Measurements from ENCODE around the gene NDRG4. TPM values are rescaled to one million over a fixed set of nuclear protein-coding genes. Genes with fewer than 3 reads are reported as not detected.

The NDRG4 gene
- total and polyA plus RNA-seq, 2 donors from 2014 or later = 1.7 to 5.7 TPM

GRCh38 chr16:58500430-58501241, 693 bp downstream of the NDRG4 start:
- no peak for TF ChIP-seq CTCF (IDR thresholded peaks at IDR 0.05; ENCODE audit: borderline replicate concordance, extremely low read depth, insufficient read depth)
- Histone ChIP-seq H3K27ac (ENCODE audit: low read depth in 2 of 2, low read length in 2 of 2) (no peak overlapping the region), H3K9ac (ENCODE audit: low read length in 3 of 3) (peak overlapping the region in 1 of 3 donors; percentile 58), H3K4me1 (ENCODE audit: control insufficient read depth in 2 of 3, insufficient read depth in 2 of 3, low read depth in 1 of 3, low read length in 3 of 3) (peaks cover 0 to 9% (median 0%) of the 10 kb centered on the region in 3 donors), H3K27me3 (ENCODE audit: control insufficient read depth, insufficient read depth, low read length) (no peaks in the 10 kb centered on the region), H3K4me3 (ENCODE audit: low read length in 3 of 3) (peak overlapping the region in 2 of 3 donors; percentile 16 to 44), H3K9me3 (ENCODE audit: control insufficient read depth in 2 of 3, insufficient read depth in 1 of 3, low read length in 3 of 3) (no peaks in the 10 kb centered on the region), H3K36me3 (ENCODE audit: control insufficient read depth in 2 of 3, insufficient read depth in 3 of 3, low read length in 3 of 3) (no peaks in the 10 kb centered on the region)
- DNase-seq = peak in 4 of 5 donors; percentile 26 to 79 (median 54)
- FAIRE-seq = no peak
- intact Hi-C loops (cut with DNase I) = no loop called here

GRCh38 chr16:58501242-58502131, 1.5 kb downstream of the NDRG4 start:
- no peak for FAIRE-seq
- no peak overlapping the region for H3K27ac ChIP-seq (ENCODE audit: low read depth in 2 of 2, low read length in 2 of 2)

GRCh38 chr16:58502217-58502921, 2.4 kb downstream of the NDRG4 start:
- Histone ChIP-seq H3K9me3 (ENCODE audit: control insufficient read depth in 2 of 3, insufficient read depth in 1 of 3, low read length in 3 of 3) (no peaks in the 10 kb centered on the region), H3K27me3 (ENCODE audit: control insufficient read depth, insufficient read depth, low read length) (no peaks in the 10 kb centered on the region), H3K4me1 (ENCODE audit: control insufficient read depth in 2 of 3, insufficient read depth in 2 of 3, low read depth in 1 of 3, low read length in 3 of 3) (peaks cover 0 to 9% (median 0%) of the 10 kb centered on the region in 3 donors), H3K27ac (ENCODE audit: low read depth in 2 of 2, low read length in 2 of 2) (no peak overlapping the region), H3K9ac (ENCODE audit: low read length in 3 of 3) (no peak overlapping the region), H3K36me3 (ENCODE audit: control insufficient read depth in 2 of 3, insufficient read depth in 3 of 3, low read length in 3 of 3) (no peaks in the 10 kb centered on the region), H3K4me3 (ENCODE audit: low read length in 3 of 3) (no peak overlapping the region)
- no peak for TF ChIP-seq CTCF (IDR thresholded peaks at IDR 0.05; ENCODE audit: borderline replicate concordance, extremely low read depth, insufficient read depth)
- intact Hi-C loops (cut with DNase I) = no loop called here
- DNase-seq (peak in 2 of 5 donors; percentile 30 to 54), FAIRE-seq (no peak)

More at GRCh38 chr16:58501242-58502131, 1.5 kb downstream of the NDRG4 start:
- TF ChIP-seq CTCF (IDR thresholded peaks at IDR 0.05; ENCODE audit: borderline replicate concordance, extremely low read depth, insufficient read depth) = no peak
- DNase-seq = peak; percentile 75 to 92 (median 88)
- Histone ChIP-seq H3K36me3 (ENCODE audit: control insufficient read depth in 2 of 3, insufficient read depth in 3 of 3, low read length in 3 of 3) (no peaks in the 10 kb centered on the region), H3K4me3 (ENCODE audit: low read length in 3 of 3) (peak overlapping the region; percentile 43 to 44 (median 44)), H3K9me3 (ENCODE audit: control insufficient read depth in 2 of 3, insufficient read depth in 1 of 3, low read length in 3 of 3) (no peaks in the 10 kb centered on the region), H3K27me3 (ENCODE audit: control insufficient read depth, insufficient read depth, low read length) (no peaks in the 10 kb centered on the region), H3K4me1 (ENCODE audit: control insufficient read depth in 2 of 3, insufficient read depth in 2 of 3, low read depth in 1 of 3, low read length in 3 of 3) (peaks cover 0 to 9% (median 0%) of the 10 kb centered on the region in 3 donors), H3K9ac (ENCODE audit: low read length in 3 of 3) (peak overlapping the region in 2 of 3 donors; percentile 32 to 58)
- intact Hi-C loops (cut with DNase I) = no loop called here

All from kidney (tissue), 14 donors.